GM19351 (cell line): ENCODE data around the gene ABHD12.

Experiments
- ATAC-seq: cut with Tn5 transposase; IDR thresholded peaks from one replicate; pipeline ENCODE4 v1.9.1; 2021; ENCODE audit warnings: mild to moderate bottlenecking, moderate library complexity; ENCODE audit not compliant: unreplicated experiment

ABHD12 gene

GRCh38 chr20:25382704-25383370 is 7.8 kb downstream of the ABHD12 start:
- ATAC-seq = no peak

- no peak for ATAC-seq
Measured at GRCh38 chr20:25380945-25381614, 9.6 kb downstream of the ABHD12 start.

GRCh38 chr20:25378884-25379733 is 11.5 kb downstream of the ABHD12 start:
- ATAC-seq = no peak

- no peak for ATAC-seq
Measured at GRCh38 chr20:25378189-25378883, 12.3 kb downstream of the ABHD12 start.

- ATAC-seq = no peak
Measured at GRCh38 chr20:25376886-25377285, 13.7 kb downstream of the ABHD12 start.

- ATAC-seq = no peak
Measured at GRCh38 chr20:25376236-25376635, 14.4 kb downstream of the ABHD12 start.

- no peak for ATAC-seq
Measured at GRCh38 chr20:25374842-25375241, 15.8 kb downstream of the ABHD12 start.

- ATAC-seq = no peak
Measured at GRCh38 chr20:25372584-25373336, 17.9 kb downstream of the ABHD12 start.

- no peak for ATAC-seq
Measured at GRCh38 chr20:25369971-25370370, 20.7 kb downstream of the ABHD12 start.

GRCh38 chr20:25369529-25369928 is 21.1 kb downstream of the ABHD12 start:
- no peak for ATAC-seq

- no peak for ATAC-seq
Measured at GRCh38 chr20:25368976-25369375, 21.7 kb downstream of the ABHD12 start.

GRCh38 chr20:25368526-25368925 is 22.1 kb downstream of the ABHD12 start:
- no peak for ATAC-seq

GRCh38 chr20:25364879-25365699 is 25.5 kb downstream of the ABHD12 start:
- no peak for ATAC-seq

- no peak for ATAC-seq
Measured at GRCh38 chr20:25364180-25364788, 26.4 kb downstream of the ABHD12 start.

GRCh38 chr20:25361287-25361683 is 29.4 kb downstream of the ABHD12 start:
- no peak for ATAC-seq

- no peak for ATAC-seq
Measured at GRCh38 chr20:25360631-25361286, 29.9 kb downstream of the ABHD12 start.

GRCh38 chr20:25356271-25356933 is 34.2 kb downstream of the ABHD12 start:
- ATAC-seq = no peak

- ATAC-seq = no peak
Measured at GRCh38 chr20:25355866-25356265, 34.8 kb downstream of the ABHD12 start.
